Activated T-helper 1 cell treated with anti-CD3 and anti-CD28 coated beads, Interleukin-12 subunit alpha, Interleukin-12 subunit beta, Interleukin-2, Interleukin-4 antibody, amounts not matched to agents 30 ng/mL and 10 ng/mL and 1 ng/mL, durations not matched to agents 14 hours and 24 hours and 36 hours (primary cell): ENCODE data around the gene TLN1. TPM values are rescaled to one million over a fixed set of nuclear protein-coding genes. Genes with fewer than 3 reads are reported as not detected.

ENCODE experiments used
- DNase-seq: peaks from one replicate; pipeline ENCODE4 v3.0.0; 2021; ENCODE audit warnings: low spot score
- H3K27ac Mint-ChIP-seq: one replicate; pipeline ENCODE4 v1.8.0; 2021; ENCODE audit warnings: mild to moderate bottlenecking, mixed read lengths
- H3K27me3 Mint-ChIP-seq: one replicate; pipeline ENCODE4 v1.8.0; 2022; ENCODE audit warnings: mild to moderate bottlenecking, moderate library complexity, mixed read lengths; ENCODE audit not compliant: insufficient read depth
- H3K36me3 Mint-ChIP-seq: one replicate; pipeline ENCODE4 v1.8.0; 2021; ENCODE audit warnings: low read depth, mixed read lengths
- H3K4me1 Mint-ChIP-seq: one replicate; pipeline ENCODE4 v1.8.0; 2021; ENCODE audit warnings: low read depth, mixed read lengths
- H3K4me3 Mint-ChIP-seq: one replicate; pipeline ENCODE4 v1.8.0; 2021; ENCODE audit warnings: mild to moderate bottlenecking, moderate library complexity, mixed read lengths
- H3K9me3 Mint-ChIP-seq: one replicate; pipeline ENCODE4 v1.8.0; 2021; ENCODE audit warnings: mixed read lengths
- intact Hi-C: fragments of 100-400 bp; cut with micrococcal nuclease; formaldehyde crosslinking; loops from one replicate; pipeline ENCODE4 v1.15.1; 2024
- total RNA-seq: library from RNA; stranded (reverse); gene quantifications from 2 replicates; pipeline ENCODE4 v1.2.3, GENCODE V29; 2022

TLN1 gene
- total RNA-seq, 1 donor from 2014 or later, result 229 TPM

DNA sequence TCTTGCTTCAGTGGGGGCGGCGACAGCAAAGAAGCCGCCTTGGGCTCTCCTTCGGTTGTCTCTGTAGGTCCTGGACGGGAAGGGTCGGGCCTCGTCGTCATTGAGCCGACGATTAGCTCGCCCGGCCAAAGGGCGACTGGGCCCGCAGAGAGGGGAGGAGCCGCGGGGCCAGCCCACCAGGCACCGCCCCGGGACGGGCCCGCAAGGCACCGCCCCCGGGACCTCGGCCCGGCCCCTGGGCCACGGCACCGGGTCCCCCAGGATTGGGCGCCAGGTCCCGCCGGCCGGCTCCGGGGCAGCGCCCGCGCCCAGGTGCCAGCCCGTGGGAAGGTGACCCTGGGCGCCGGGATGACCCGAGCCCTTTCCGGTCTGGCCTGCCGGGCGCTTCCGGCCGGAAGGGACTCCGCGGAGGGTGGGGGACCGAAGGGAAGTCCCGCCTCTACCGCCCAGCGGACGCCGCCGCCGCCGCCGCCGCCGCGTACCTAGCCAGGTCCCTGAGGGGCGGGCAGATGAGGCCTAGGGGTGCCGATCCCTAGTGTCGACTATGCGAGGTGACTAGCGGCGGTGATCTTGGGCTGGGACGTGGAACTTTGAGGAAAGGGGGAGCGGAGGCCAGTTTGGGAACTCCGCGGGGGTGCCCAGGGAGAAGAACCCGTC is 17.0 kb upstream of the TLN1 start, which contains the start of the genes GBA2 and RGP1:
GBA2 (minus strand) TSS at position 371 of the 657 bp plus-strand sequence. CDS start 524 bp downstream, outside the sequence.
RGP1 (plus strand) TSS at position 430 of the 657 bp plus-strand sequence. CDS start 469 bp downstream, outside the sequence.
- H3K36me3 Mint-ChIP-seq, result peaks cover 33% of the 10 kb centered on the region
- intact Hi-C loops, result loop anchor here (1.0 to 5.0 kb wide), 7 partner anchors 8 to 637 kb away; partner anchors contain the start of genes CREB3, FAM221B, HINT2 and TLN1
- no peaks in the 10 kb centered on the region for H3K9me3 Mint-ChIP-seq
- peaks cover 40% of the 10 kb centered on the region for H3K4me1 Mint-ChIP-seq
- peak within 1 kb of the TSS; percentile 73 for H3K27ac Mint-ChIP-seq
- H3K4me3 Mint-ChIP-seq, result peak within 1 kb of the TSS; percentile 95
- peak; percentile 69 for DNase-seq
- no peaks in the 10 kb centered on the region for H3K27me3 Mint-ChIP-seq

DNA sequence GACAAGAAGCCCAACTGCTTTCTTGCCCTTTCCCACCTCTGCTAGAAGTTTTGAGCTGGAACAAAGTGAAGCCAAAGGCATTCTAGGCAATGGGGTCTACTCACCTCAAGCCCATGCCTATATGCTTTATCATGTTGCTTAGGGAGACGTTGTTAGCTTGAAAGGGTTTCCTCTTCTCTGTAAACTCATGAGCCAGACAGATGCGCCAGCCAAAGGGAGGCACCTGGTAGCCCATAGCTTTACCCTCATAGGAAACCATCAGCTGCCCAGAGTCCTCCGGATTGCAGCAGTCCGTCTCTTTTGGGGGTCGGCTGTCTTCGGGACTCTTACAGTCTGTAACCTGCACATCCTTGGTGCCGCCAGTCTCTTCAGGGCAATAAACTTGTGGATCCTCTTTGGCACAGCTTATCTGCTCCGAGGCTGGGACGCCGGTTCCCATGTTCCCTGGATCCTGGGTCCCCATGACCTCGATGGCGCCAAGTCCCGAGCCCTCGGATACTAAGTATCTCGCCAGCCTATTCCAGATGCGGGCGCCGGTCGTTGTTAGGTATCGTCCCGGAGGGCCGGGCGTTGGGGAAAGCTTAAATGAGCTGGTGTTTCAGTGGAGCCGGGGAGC is 16.4 kb upstream of the TLN1 start:
- H3K27ac Mint-ChIP-seq, result peak overlapping the region; percentile 60
- H3K9me3 Mint-ChIP-seq, result no peaks in the 10 kb centered on the region
- peaks cover 34% of the 10 kb centered on the region for H3K36me3 Mint-ChIP-seq
- no peaks in the 10 kb centered on the region for H3K27me3 Mint-ChIP-seq
- H3K4me1 Mint-ChIP-seq, result peaks cover 44% of the 10 kb centered on the region
- DNase-seq, result no peak
- H3K4me3 Mint-ChIP-seq, result peak overlapping the region; percentile 89
- intact Hi-C loops, result loop anchor here (1.0 to 5.0 kb wide), 3 partner anchors 12 to 636 kb away; partner anchors contain the start of genes FAM221B and TMEM8B

DNA sequence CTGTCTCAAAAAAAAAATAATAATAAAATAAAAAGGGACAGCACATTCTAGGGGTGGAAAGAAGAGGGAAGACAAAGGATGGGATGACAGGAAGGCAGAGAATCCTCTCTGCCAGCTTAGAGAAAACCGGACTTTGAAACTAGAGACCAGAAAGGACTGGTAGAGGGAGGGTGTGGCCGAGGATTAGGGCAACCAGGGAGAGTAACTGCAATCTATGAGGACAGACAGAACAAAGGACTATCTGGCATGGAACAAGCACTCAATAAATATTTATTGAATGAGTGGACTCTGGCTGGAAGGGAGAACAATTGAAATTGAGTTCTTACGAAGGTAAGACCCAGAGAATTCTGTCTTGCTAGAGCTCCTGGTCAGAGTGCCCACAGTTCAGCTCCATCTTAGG is 14.6 kb upstream of the TLN1 start:
- no peak overlapping the region for H3K27ac Mint-ChIP-seq
- H3K4me1 Mint-ChIP-seq, result peaks cover 58% of the 10 kb centered on the region
- peaks cover 34% of the 10 kb centered on the region for H3K36me3 Mint-ChIP-seq
- no peaks in the 10 kb centered on the region for H3K9me3 Mint-ChIP-seq
- H3K4me3 Mint-ChIP-seq, result peak overlapping the region; percentile 89
- intact Hi-C loops, result loop anchor here (5.0 kb wide), 1 partner anchor 634 kb away; no protein-coding TSS in a partner anchor
- H3K27me3 Mint-ChIP-seq, result no peaks in the 10 kb centered on the region
- no peak for DNase-seq

DNA sequence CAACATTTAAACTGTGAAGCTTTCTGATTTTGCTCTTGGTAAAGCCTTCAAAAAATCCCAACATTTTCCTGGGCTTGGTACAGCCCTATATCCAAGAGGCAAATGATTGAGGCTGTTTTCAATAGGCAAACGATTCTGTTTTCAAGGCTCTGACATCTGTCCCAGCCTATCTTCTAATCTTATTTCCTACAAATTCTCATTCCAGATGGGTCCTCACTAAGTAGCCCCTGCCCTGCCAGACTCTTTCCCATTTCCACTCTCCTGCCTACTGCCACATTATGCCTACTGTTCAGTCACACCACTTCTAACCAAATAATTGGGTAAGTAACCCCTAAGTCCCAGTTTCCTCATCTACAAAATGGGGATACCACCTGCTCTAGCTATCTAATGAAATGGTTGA is 13.6 kb upstream of the TLN1 start:
- peak overlapping the region; percentile 67 for H3K4me3 Mint-ChIP-seq
- H3K9me3 Mint-ChIP-seq, result no peaks in the 10 kb centered on the region
- peaks cover 60% of the 10 kb centered on the region for H3K4me1 Mint-ChIP-seq
- H3K27me3 Mint-ChIP-seq, result no peaks in the 10 kb centered on the region
- H3K27ac Mint-ChIP-seq, result no peak overlapping the region
- intact Hi-C loops, result loop anchor here (5.0 kb wide), 1 partner anchor 633 kb away; no protein-coding TSS in a partner anchor
- peaks cover 30% of the 10 kb centered on the region for H3K36me3 Mint-ChIP-seq
- DNase-seq, result no peak

DNA sequence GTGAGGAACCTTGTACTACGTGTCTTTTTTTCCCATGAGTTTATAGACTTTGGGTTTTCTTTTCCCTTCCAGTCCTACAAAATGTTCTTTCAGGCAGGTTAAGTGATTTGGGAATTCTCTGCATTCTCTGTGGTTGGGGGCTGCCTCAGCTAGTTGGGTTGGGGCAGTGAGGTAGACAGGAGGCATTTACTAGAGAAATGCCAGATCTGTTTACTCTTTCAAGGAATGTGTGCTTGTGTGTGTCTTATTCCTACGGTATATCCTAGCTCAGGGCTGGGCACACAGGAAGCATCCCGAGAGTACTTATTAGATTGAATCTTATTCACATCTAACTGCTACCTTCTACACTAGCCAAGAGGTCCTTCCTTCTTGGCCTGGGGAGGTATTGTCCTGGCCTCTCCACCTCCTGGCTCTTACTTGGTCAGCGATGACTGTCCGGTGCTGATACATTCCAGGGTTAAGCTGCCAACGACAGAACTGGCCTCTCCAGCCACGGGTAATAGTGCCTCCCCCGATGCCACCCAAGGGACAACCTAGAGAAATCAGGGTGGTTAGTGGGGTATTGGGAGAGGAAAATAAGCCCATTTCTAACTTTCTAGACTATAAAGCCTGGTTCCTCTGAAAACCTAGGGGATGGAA is 12.0 kb upstream of the TLN1 start:
- intact Hi-C loops, result no loop called here
- H3K4me1 Mint-ChIP-seq, result peaks cover 52% of the 10 kb centered on the region
- no peak overlapping the region for H3K27ac Mint-ChIP-seq
- H3K9me3 Mint-ChIP-seq, result no peaks in the 10 kb centered on the region
- H3K4me3 Mint-ChIP-seq, result no peak overlapping the region
- no peak for DNase-seq
- no peaks in the 10 kb centered on the region for H3K27me3 Mint-ChIP-seq
- peaks cover 36% of the 10 kb centered on the region for H3K36me3 Mint-ChIP-seq

DNA sequence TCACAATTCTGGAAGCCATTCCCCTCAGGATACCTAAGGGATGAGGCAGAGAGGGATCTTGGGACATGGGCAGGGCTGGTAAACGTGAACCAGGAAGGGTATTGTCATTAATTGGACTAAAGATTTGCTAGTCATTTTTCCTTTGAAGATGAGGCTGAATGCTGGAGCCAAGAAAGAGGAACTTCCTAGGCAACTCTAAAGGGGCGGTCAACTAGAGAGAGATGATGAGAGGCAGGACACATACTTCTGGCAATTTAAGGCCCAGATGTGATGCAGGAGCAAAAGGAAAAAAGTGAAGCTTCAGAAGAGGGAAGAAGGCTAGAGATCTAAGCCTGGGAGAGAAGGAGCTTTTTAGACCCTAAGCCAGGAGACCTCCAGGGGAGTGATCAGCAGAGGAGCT is 11.5 kb upstream of the TLN1 start:
- no peaks in the 10 kb centered on the region for H3K27me3 Mint-ChIP-seq
- intact Hi-C loops, result no loop called here
- peaks cover 51% of the 10 kb centered on the region for H3K4me1 Mint-ChIP-seq
- no peak for DNase-seq
- H3K27ac Mint-ChIP-seq, result no peak overlapping the region
- H3K36me3 Mint-ChIP-seq, result peaks cover 42% of the 10 kb centered on the region
- no peaks in the 10 kb centered on the region for H3K9me3 Mint-ChIP-seq
- no peak overlapping the region for H3K4me3 Mint-ChIP-seq

DNA sequence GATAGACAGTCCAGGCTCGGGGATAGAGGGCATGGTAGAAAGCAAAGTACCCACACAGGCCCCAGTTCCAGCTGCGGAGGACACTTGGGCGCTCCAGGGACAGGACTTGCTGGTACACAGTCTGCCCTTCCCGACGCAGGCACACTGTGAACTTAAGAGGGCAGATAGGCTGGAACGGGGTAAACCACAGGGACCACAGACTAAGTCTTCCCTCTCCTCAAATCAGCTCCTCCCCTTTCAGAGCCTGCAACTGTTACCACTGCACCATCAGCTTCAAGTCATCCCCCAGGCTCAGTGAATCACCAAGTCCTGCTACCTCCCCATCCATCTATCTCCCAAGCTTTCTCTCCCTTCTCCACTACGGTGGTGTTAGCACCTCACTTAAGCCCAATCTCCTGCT is 9.7 kb upstream of the TLN1 start:
- H3K36me3 Mint-ChIP-seq, result peaks cover 51% of the 10 kb centered on the region
- H3K4me1 Mint-ChIP-seq, result peaks cover 34% of the 10 kb centered on the region
- intact Hi-C loops, result no loop called here
- no peaks in the 10 kb centered on the region for H3K27me3 Mint-ChIP-seq
- H3K9me3 Mint-ChIP-seq, result no peaks in the 10 kb centered on the region
- H3K27ac Mint-ChIP-seq, result no peak overlapping the region
- H3K4me3 Mint-ChIP-seq, result no peak overlapping the region
- no peak for DNase-seq

DNA sequence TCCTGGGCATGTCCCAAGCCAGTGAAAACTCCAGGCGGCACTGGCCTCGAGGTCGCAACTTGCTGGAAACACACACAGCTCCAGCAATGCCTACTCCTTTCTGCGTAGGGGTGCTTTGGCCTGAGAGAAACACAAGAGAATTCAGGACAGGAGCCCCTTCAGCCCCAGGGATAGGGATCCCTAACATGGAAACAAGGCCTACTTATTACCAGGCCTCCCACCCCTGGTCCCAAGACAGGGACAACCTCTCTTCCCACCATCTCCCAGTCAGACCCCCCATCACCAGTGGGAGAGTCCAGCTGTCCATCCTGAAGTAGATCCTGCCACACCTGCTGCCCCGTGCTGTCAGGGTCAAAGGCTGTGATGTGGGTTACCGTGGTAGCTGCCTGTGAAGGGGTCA is 8.2 kb upstream of the TLN1 start:
- H3K9me3 Mint-ChIP-seq, result no peaks in the 10 kb centered on the region
- peaks cover 55% of the 10 kb centered on the region for H3K36me3 Mint-ChIP-seq
- DNase-seq, result no peak
- H3K4me1 Mint-ChIP-seq, result peaks cover 28% of the 10 kb centered on the region
- no peak overlapping the region for H3K4me3 Mint-ChIP-seq
- no peaks in the 10 kb centered on the region for H3K27me3 Mint-ChIP-seq
- H3K27ac Mint-ChIP-seq, result no peak overlapping the region
- intact Hi-C loops, result no loop called here

DNA sequence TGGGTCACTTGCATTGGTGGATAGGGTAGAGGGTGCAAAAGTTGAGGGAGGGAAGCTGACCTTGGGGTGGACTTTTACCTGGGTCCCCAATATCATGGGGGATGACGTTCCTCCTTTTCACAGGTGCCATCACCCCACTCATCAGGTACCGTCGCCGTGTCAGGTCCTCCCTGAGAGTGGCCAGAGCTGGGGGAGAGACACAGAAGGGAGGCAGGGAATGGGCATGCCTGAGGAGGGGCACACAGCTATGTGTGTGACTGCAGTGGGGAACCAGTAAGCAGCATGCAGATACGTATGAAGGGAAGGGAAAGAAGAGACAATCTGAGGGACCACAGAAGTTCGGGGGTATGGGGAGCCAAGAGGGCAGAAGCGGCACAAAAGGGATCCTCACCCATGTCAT is 6.9 kb upstream of the TLN1 start:
- Mint-ChIP-seq H3K36me3 (peaks cover 55% of the 10 kb centered on the region), H3K27ac (no peak overlapping the region)

DNA sequence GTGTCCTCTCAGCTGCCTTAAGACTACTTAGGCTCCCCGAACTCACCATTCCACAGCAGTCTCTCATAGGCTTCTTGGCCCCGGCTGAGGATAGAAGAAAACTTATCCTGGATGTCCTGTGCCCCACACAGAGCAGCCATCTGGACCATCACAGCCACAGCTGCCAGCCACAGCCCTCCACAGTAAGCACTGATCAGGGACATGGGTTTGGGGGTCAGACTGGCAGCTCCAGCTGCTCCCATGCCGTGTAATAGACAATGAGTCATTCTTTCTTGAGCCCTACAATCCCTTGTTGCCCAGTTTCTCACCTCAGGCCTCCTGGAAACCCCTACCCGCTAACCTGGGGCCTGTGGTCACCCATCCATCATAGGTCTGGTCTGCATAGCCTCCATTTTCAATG is 6.2 kb upstream of the TLN1 start:
- DNase-seq, result no peak
- intact Hi-C loops, result no loop called here
- H3K4me3 Mint-ChIP-seq, result no peak overlapping the region
- H3K9me3 Mint-ChIP-seq, result no peaks in the 10 kb centered on the region
- H3K36me3 Mint-ChIP-seq, result peaks cover 48% of the 10 kb centered on the region
- H3K27me3 Mint-ChIP-seq, result no peaks in the 10 kb centered on the region
- peaks cover 31% of the 10 kb centered on the region for H3K4me1 Mint-ChIP-seq
- H3K27ac Mint-ChIP-seq, result no peak overlapping the region

More for the DNA sequence above, 6.9 kb upstream of the TLN1 start:
- no peak for DNase-seq
- intact Hi-C loops, result no loop called here
- Mint-ChIP-seq H3K4me1 (peaks cover 33% of the 10 kb centered on the region), H3K4me3 (no peak overlapping the region), H3K27me3 (no peaks in the 10 kb centered on the region), H3K9me3 (no peaks in the 10 kb centered on the region)

DNA sequence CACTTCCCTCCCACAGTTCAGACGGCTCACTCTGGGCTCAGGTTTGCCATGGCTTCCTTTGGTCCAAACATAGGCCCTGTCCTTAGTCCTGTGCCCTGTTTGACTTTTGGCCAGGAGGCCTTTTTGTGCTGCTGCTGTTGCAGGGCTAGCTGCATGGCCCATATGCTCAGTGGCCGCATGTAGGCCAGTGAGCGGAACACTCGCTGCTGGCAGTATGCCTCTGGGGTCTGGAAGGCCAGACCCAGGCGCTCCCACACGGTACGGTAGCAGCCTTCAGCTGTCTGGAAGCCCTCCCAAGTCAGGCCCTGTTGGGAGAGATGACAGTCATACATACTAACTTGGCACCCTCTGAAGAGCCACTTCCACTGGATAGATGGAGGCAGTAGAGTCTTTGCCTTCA is 5.1 kb upstream of the TLN1 start:
- Mint-ChIP-seq H3K9me3 (no peaks in the 10 kb centered on the region), H3K27me3 (no peaks in the 10 kb centered on the region), H3K4me1 (peaks cover 30% of the 10 kb centered on the region), H3K36me3 (peaks cover 43% of the 10 kb centered on the region), H3K4me3 (no peak overlapping the region), H3K27ac (no peak overlapping the region)
- intact Hi-C loops, result no loop called here
- DNase-seq, result no peak

DNA sequence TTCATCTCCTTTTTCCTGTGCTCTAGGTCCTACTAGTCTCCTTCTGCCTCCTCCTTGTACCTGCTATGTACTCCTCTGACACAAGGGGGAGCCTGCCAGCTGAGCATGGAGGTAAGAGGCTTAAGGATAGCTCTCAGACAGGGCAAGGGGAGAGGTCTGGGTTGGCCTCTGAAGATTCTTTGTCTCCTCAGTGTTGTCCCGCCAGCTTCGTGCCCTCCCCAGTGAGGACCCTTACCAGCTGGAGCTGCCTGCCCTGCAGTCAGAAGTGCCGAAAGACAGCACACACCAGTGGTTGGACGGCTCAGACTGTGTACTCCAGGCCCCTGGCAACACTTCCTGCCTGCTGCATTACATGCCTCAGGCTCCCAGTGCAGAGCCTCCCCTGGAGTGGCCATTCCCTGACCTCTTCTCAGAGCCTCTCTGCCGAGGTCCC is 4.2 kb upstream of the TLN1 start:
- intact Hi-C loops, result loop anchor here (1.0 kb wide), 4 partner anchors 12 to 146 kb away; partner anchors contain the start of gene TMEM8B
- Mint-ChIP-seq H3K36me3 (peaks cover 42% of the 10 kb centered on the region), H3K27me3 (no peaks in the 10 kb centered on the region), H3K4me3 (no peak overlapping the region), H3K27ac (no peak overlapping the region), H3K4me1 (peaks cover 22% of the 10 kb centered on the region), H3K9me3 (no peaks in the 10 kb centered on the region)
- DNase-seq, result peak; percentile 60

DNA sequence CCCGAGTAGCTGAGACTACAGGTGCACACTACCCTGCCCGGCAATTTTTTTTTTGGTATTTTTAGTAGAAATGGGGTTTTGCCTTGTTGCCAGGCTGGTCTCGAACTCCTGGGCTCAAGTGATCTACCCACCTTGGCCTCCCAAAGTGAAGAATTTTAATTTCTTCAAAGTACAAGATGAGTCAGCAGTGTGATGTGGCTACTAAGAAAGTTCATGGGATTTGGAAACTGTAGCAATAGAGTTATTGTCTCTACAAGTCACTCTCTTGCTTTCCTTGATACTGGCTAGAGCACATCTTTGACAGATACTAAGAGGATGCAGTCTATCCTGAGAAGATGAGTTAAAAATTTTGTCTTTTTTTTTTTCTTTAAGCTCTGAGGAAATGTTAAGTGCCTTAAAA is 2.1 kb upstream of the TLN1 start:
- H3K9me3 Mint-ChIP-seq, result no peaks in the 10 kb centered on the region
- peaks cover 40% of the 10 kb centered on the region for H3K36me3 Mint-ChIP-seq
- H3K27ac Mint-ChIP-seq, result peak overlapping the region; percentile 36
- intact Hi-C loops, result no loop called here
- no peak for DNase-seq
- peak overlapping the region; percentile 40 for H3K4me3 Mint-ChIP-seq
- peaks cover 22% of the 10 kb centered on the region for H3K4me1 Mint-ChIP-seq
- H3K27me3 Mint-ChIP-seq, result no peaks in the 10 kb centered on the region
